HepG2 (cell line): ENCODE data around the gene AP1G1. TPM values are rescaled to one million over a fixed set of nuclear protein-coding genes. Genes with fewer than 3 reads are reported as not detected.

Source experiments
- DMAP1 ChIP-seq: IDR thresholded peaks from 2 replicates; pipeline ENCODE4 v1.6.1; 2016
- DR1 ChIP-seq: sonication (generic); formaldehyde crosslinking; IDR thresholded peaks from 2 replicates; pipeline ENCODE4 v1.8.0; 2021; ENCODE audit warnings: mild to moderate bottlenecking, missing genetic modification reagents, inconsistent platforms
- HNRNPUL1 ChIP-seq: fragments of 200-400 bp; formaldehyde crosslinking; IDR thresholded peaks from 2 replicates; pipeline ENCODE4 v1.6.1; 2017; ENCODE audit warnings: low read depth, mild to moderate bottlenecking, low read length, moderate library complexity
- MIXL1 ChIP-seq: IDR thresholded peaks from 2 replicates; pipeline ENCODE4 v1.6.1; 2016
- RBM22 ChIP-seq: fragments of 200-400 bp; formaldehyde crosslinking; optimal IDR thresholded peaks from 2 replicates; pipeline ENCODE3; 2017; ENCODE audit warnings: mild to moderate bottlenecking, low read length, moderate library complexity
- THAP11 ChIP-seq: IDR thresholded peaks from 2 replicates; pipeline ENCODE4 v1.6.1; 2016; ENCODE audit warnings: missing biosample characterization, missing genetic modification reagents
- ZFP37 ChIP-seq: sonication (generic); formaldehyde crosslinking; IDR thresholded peaks from 2 replicates; pipeline ENCODE4 v1.4.0; 2020; ENCODE audit warnings: missing genetic modification reagents, borderline replicate concordance
- ZFP62 ChIP-seq: sonication (generic); formaldehyde crosslinking; IDR thresholded peaks from 2 replicates; pipeline ENCODE4 v1.4.0; 2020; ENCODE audit warnings: missing genetic modification reagents
- ZKSCAN5 ChIP-seq: sonication (generic); formaldehyde crosslinking; IDR thresholded peaks from 2 replicates; pipeline ENCODE4 v1.5.1; 2020; ENCODE audit warnings: mild to moderate bottlenecking, missing genetic modification reagents
- ZNF253 ChIP-seq: sonication (generic); formaldehyde crosslinking; IDR thresholded peaks from 2 replicates; pipeline ENCODE4 v1.8.0; 2022; ENCODE audit warnings: mild to moderate bottlenecking, missing genetic modification reagents, borderline replicate concordance
- ZNF496 ChIP-seq: sonication (generic); formaldehyde crosslinking; IDR thresholded peaks from 2 replicates; pipeline ENCODE4 v1.8.1; 2023; ENCODE audit warnings: mild to moderate bottlenecking, moderate library complexity, missing genetic modification reagents; ENCODE audit not compliant: insufficient replicate concordance
- ZNF883 ChIP-seq: sonication (generic); formaldehyde crosslinking; IDR thresholded peaks from 2 replicates; pipeline ENCODE4 v1.5.1; 2020; ENCODE audit warnings: mild to moderate bottlenecking, missing genetic modification reagents; ENCODE audit errors: not compliant biosample characterization
- polyA plus RNA-seq, 8 experiments: library from polyadenylated mRNA; depleted of rRNA in 3 of 8; stranded (reverse) in 7 of 8; unstranded in 1 of 8; fragments of >200 nt; fragmentation: Illumina TruSeq in 4 of 8; extraction: Trizol in 4 of 8; gene quantifications; 2 replicates each; pipeline versions ENCODE4 v1.2.1 to v1.2.3, GENCODE V29; 2011 to 2016; ENCODE audit warnings: low read depth in 4 of 8, missing spikeins in 1 of 8, mixed read lengths in 1 of 8; ENCODE audit not compliant: insufficient read depth in 1 of 8
- total RNA-seq, 5 experiments: library from RNA; depleted of rRNA; stranded (reverse); fragments of >200 nt; fragmentation: Illumina TruSeq; extraction: Trizol; gene quantifications; 2 replicates each; pipeline ENCODE4 v1.2.3, GENCODE V29; 2016; ENCODE audit warnings: low read depth in 1 of 5
- TF ChIP-seq, protein P1 (sequence below): sonication (generic); formaldehyde crosslinking; IDR thresholded peaks from 2 replicates; pipeline ENCODE4 v1.5.1; 2020; ENCODE audit warnings: missing genetic modification reagents, mild to moderate bottlenecking, borderline replicate concordance
- TF ChIP-seq, protein P2 (sequence below): sonication (generic); formaldehyde crosslinking; conservative IDR thresholded peaks from 2 replicates; pipeline ENCODE4 v1.4.0; 2020; ENCODE audit warnings: missing genetic modification reagents
- TF ChIP-seq, protein P3 (sequence below): sonication (generic); formaldehyde crosslinking; conservative IDR thresholded peaks from 2 replicates; pipeline ENCODE4 v1.4.0; 2020; ENCODE audit warnings: missing genetic modification reagents
- TF ChIP-seq, protein P4 (sequence below): sonication (generic); formaldehyde crosslinking; conservative IDR thresholded peaks from 2 replicates; pipeline ENCODE4 v1.4.0; 2020; ENCODE audit warnings: missing genetic modification reagents
- TF ChIP-seq, protein P5 (sequence below): sonication (generic); formaldehyde crosslinking; conservative IDR thresholded peaks from 2 replicates; pipeline ENCODE4 v1.8.0; 2022; ENCODE audit warnings: mild to moderate bottlenecking, moderate library complexity, missing genetic modification reagents
- TF ChIP-seq, protein P6 (sequence below): sonication (generic); formaldehyde crosslinking; IDR thresholded peaks from 2 replicates; pipeline ENCODE4 v1.5.1; 2020; ENCODE audit warnings: missing genetic modification reagents, mild to moderate bottlenecking, borderline replicate concordance

The AP1G1 gene
- total and polyA plus RNA-seq, 2 of the 13 experiments (the other 11 are each of a cell fraction or from before 2014, with no cell fraction given): 62.2 to 66.2 TPM

DNA sequence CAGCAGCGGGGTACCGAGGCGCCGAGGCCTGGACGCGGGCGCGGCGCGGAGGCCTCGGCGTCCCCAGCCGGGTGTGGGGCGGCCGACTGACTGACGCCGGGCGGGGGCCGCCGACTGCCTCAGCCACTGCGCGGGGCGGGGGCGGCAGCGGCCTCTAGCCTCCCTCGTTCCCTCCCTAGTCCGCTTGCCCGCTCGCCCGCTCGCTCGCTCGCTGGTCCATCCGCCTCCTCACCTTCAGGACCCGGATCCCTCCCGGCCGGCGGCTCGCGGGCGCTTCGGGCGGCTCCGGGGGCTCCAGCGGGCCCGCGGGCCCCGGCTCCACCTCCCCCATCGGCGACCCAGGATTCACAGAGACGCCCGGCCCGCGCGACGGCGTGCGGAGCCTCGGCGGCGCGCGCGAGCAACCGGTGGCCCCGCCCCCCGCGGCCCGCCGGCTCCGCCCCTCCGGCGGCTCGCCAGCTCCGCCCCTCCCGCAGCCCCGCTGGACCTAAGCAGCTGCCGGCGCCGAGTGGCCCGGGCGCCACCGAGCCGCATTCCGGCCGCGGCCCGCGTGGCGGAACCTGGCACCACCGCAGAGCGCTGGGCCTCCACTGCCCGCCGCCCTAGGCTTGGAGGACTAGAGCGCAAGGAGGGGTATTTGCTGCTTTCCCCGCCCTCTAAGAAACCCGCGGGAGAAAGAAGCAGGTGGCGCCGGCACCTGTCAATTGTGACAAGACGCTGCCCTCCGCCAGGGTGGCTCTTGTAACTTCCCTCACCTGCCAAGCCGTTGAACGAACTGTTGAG is 84.9 kb downstream of the AP1G1 start (continued):
- no peak for TF ChIP-seq DR1
- TF ChIP-seq, protein P1, sequence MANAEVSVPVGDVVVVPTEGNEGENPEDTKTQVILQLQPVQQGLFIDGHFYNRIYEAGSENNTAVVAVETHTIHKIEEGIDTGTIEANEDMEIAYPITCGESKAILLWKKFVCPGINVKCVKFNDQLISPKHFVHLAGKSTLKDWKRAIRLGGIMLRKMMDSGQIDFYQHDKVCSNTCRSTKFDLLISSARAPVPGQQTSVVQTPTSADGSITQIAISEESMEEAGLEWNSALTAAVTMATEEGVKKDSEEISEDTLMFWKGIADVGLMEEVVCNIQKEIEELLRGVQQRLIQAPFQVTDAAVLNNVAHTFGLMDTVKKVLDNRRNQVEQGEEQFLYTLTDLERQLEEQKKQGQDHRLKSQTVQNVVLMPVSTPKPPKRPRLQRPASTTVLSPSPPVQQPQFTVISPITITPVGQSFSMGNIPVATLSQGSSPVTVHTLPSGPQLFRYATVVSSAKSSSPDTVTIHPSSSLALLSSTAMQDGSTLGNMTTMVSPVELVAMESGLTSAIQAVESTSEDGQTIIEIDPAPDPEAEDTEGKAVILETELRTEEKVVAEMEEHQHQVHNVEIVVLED (CRISPR knock-in tag): peak; percentile 31; the same call in 1 of the 2 replicates
- no peak for TF ChIP-seq HNRNPUL1
- TF ChIP-seq ZNF883 (CRISPR knock-in tag): peak; percentile 77
- TF ChIP-seq ZNF496 (CRISPR knock-in tag): no peak
- no peak for TF ChIP-seq ZFP62 (CRISPR knock-in tag)
- TF ChIP-seq DMAP1 (CRISPR knock-in tag): no peak
- TF ChIP-seq, protein P2, sequence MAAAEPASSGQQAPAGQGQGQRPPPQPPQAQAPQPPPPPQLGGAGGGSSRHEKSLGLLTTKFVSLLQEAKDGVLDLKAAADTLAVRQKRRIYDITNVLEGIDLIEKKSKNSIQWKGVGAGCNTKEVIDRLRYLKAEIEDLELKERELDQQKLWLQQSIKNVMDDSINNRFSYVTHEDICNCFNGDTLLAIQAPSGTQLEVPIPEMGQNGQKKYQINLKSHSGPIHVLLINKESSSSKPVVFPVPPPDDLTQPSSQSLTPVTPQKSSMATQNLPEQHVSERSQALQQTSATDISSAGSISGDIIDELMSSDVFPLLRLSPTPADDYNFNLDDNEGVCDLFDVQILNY (CRISPR knock-in tag): no peak
- TF ChIP-seq ZNF253 (CRISPR knock-in tag): no peak
- no peak for TF ChIP-seq ZKSCAN5 (CRISPR knock-in tag)
- no peak for TF ChIP-seq RBM22
- no peak for TF ChIP-seq ZFP37 (CRISPR knock-in tag)
- TF ChIP-seq, protein P3, sequence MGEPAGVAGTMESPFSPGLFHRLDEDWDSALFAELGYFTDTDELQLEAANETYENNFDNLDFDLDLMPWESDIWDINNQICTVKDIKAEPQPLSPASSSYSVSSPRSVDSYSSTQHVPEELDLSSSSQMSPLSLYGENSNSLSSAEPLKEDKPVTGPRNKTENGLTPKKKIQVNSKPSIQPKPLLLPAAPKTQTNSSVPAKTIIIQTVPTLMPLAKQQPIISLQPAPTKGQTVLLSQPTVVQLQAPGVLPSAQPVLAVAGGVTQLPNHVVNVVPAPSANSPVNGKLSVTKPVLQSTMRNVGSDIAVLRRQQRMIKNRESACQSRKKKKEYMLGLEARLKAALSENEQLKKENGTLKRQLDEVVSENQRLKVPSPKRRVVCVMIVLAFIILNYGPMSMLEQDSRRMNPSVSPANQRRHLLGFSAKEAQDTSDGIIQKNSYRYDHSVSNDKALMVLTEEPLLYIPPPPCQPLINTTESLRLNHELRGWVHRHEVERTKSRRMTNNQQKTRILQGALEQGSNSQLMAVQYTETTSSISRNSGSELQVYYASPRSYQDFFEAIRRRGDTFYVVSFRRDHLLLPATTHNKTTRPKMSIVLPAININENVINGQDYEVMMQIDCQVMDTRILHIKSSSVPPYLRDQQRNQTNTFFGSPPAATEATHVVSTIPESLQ (CRISPR knock-in tag): no peak
- TF ChIP-seq, protein P4, sequence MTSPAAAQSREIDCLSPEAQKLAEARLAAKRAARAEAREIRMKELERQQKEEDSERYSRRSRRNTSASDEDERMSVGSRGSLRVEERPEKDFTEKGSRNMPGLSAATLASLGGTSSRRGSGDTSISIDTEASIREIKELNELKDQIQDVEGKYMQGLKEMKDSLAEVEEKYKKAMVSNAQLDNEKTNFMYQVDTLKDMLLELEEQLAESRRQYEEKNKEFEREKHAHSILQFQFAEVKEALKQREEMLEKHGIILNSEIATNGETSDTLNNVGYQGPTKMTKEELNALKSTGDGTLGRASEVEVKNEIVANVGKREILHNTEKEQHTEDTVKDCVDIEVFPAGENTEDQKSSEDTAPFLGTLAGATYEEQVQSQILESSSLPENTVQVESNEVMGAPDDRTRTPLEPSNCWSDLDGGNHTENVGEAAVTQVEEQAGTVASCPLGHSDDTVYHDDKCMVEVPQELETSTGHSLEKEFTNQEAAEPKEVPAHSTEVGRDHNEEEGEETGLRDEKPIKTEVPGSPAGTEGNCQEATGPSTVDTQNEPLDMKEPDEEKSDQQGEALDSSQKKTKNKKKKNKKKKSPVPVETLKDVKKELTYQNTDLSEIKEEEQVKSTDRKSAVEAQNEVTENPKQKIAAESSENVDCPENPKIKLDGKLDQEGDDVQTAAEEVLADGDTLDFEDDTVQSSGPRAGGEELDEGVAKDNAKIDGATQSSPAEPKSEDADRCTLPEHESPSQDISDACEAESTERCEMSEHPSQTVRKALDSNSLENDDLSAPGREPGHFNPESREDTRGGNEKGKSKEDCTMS (CRISPR knock-in tag): no peak
- TF ChIP-seq, protein P5, sequence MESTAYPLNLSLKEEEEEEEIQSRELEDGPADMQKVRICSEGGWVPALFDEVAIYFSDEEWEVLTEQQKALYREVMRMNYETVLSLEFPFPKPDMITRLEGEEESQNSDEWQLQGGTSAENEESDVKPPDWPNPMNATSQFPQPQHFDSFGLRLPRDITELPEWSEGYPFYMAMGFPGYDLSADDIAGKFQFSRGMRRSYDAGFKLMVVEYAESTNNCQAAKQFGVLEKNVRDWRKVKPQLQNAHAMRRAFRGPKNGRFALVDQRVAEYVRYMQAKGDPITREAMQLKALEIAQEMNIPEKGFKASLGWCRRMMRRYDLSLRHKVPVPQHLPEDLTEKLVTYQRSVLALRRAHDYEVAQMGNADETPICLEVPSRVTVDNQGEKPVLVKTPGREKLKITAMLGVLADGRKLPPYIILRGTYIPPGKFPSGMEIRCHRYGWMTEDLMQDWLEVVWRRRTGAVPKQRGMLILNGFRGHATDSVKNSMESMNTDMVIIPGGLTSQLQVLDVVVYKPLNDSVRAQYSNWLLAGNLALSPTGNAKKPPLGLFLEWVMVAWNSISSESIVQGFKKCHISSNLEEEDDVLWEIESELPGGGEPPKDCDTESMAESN: no peak; the same call in 1 of the 2 replicates
- TF ChIP-seq MIXL1 (CRISPR knock-in tag): no peak
- TF ChIP-seq, protein P6, sequence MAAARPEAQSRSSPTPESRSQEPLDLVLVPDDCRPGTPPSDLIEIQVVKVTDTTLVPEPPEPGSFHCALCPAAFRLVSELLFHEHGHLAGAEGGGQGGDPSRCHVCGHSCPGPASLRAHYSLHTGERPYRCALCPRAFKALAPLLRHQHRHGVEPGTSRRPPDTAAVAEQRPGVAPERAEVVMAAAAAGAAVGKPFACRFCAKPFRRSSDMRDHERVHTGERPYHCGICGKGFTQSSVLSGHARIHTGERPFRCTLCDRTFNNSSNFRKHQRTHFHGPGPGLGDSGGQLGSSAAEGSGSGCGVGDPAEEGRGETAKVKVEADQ: 0 out of 2 replicates have a peak, but pooled peaks have one; percentile 15
- 0 out of 2 replicates have a peak, but pooled peaks have one; percentile 29 for TF ChIP-seq THAP11 (CRISPR knock-in tag)
